WTC11 (cell line): ENCODE measurements around the gene SGSM2. TPM values are rescaled to one million over a fixed set of nuclear protein-coding genes. Genes with fewer than 3 reads are reported as not detected.

Source experiments
- ATAC-seq: fragments of 200-7000 bp; cut with Tn5 transposase; 2 replicates; pipeline ENCODE4 v1.10.0; 2021; ENCODE audit warnings: mild to moderate bottlenecking, moderate library complexity
- CTCF ChIA-PET: fragments of 300-600 bp; sonication (Branson Sonifier 250); formaldehyde crosslinking; loops from one replicate; lab custom pipeline; 2021; ENCODE audit warnings: antibody characterized with exemption; lab: Charles Lee
- POLR2A ChIA-PET: fragments of 350-600 bp; sonication (Branson Sonifier 250); formaldehyde crosslinking; loops from one replicate; lab custom pipeline; 2021; ENCODE audit warnings: antibody characterized with exemption; lab: Charles Lee
- DNase-seq: peaks from one replicate; pipeline ENCODE4 v3.0.0; 2021; ENCODE audit warnings: low spot score
- H3K27ac Mint-ChIP-seq: 2 replicates; pipeline ENCODE4 v1.8.0; 2021; ENCODE audit warnings: mixed read lengths
- H3K27me3 Mint-ChIP-seq: 2 replicates; pipeline ENCODE4 v1.8.0; 2021; ENCODE audit warnings: low read depth, mild to moderate bottlenecking, moderate library complexity, mixed read lengths
- H3K36me3 Mint-ChIP-seq: 2 replicates; pipeline ENCODE4 v1.8.0; 2021; ENCODE audit warnings: mixed read lengths
- H3K4me1 Mint-ChIP-seq: 2 replicates; pipeline ENCODE4 v1.8.0; 2022; ENCODE audit warnings: mixed read lengths
- H3K4me3 Mint-ChIP-seq: 2 replicates; pipeline ENCODE4 v1.8.0; 2021; ENCODE audit warnings: mild to moderate bottlenecking, moderate library complexity, mixed read lengths
- H3K9me3 Mint-ChIP-seq: 2 replicates; pipeline ENCODE4 v1.8.0; 2021; ENCODE audit warnings: mixed read lengths
- AFF4 ChIP-seq: sonication (generic); formaldehyde crosslinking; IDR thresholded peaks from 2 replicates; pipeline ENCODE4 v1.8.1; 2023; ENCODE audit warnings: mild to moderate bottlenecking, missing genetic modification reagents, borderline replicate concordance
- ETV6 ChIP-seq: sonication (generic); formaldehyde crosslinking; IDR thresholded peaks from 2 replicates; pipeline ENCODE4 v1.8.1; 2022; ENCODE audit warnings: mild to moderate bottlenecking, missing genetic modification reagents
- FOXK1 ChIP-seq: sonication (generic); formaldehyde crosslinking; IDR thresholded peaks from 2 replicates; pipeline ENCODE4 v1.8.0; 2022; ENCODE audit warnings: mild to moderate bottlenecking, moderate library complexity, missing genetic modification reagents
- HMGA2 ChIP-seq: fragments of 250-450 bp; sonication (Bioruptor Pico); IDR thresholded peaks from 2 replicates; pipeline ENCODE4 v1.4.0; 2021; ENCODE audit warnings: mild to moderate bottlenecking, moderate library complexity
- HMGXB4 ChIP-seq: sonication (generic); formaldehyde crosslinking; IDR thresholded peaks from 2 replicates; pipeline ENCODE4 v1.8.1; 2023; ENCODE audit warnings: mild to moderate bottlenecking, moderate library complexity, missing genetic modification reagents
- JUN ChIP-seq: sonication (generic); formaldehyde crosslinking; IDR thresholded peaks from 2 replicates; pipeline ENCODE4 v1.8.0; 2023; ENCODE audit warnings: mild to moderate bottlenecking, missing genetic modification reagents
- MAX ChIP-seq: sonication (generic); formaldehyde crosslinking; IDR thresholded peaks from 2 replicates; pipeline ENCODE4 v1.8.0; 2022; ENCODE audit warnings: mild to moderate bottlenecking, missing genetic modification reagents
- NR1H2 ChIP-seq: sonication (generic); formaldehyde crosslinking; IDR thresholded peaks from 2 replicates; pipeline ENCODE4 v1.9.0; 2021; ENCODE audit warnings: mild to moderate bottlenecking, moderate library complexity, missing genetic modification reagents
- PREB ChIP-seq: sonication (generic); formaldehyde crosslinking; IDR thresholded peaks from 2 replicates; pipeline ENCODE4 v1.8.1; 2022; ENCODE audit warnings: mild to moderate bottlenecking, missing genetic modification reagents, moderate library complexity, borderline replicate concordance
- SMAD4 ChIP-seq: sonication (generic); formaldehyde crosslinking; IDR thresholded peaks from 2 replicates; pipeline ENCODE4 v1.8.0; 2022; ENCODE audit warnings: mild to moderate bottlenecking, missing genetic modification reagents
- SP1 ChIP-seq: sonication (generic); formaldehyde crosslinking; conservative IDR thresholded peaks from 2 replicates; pipeline ENCODE4 v1.8.1; 2022; ENCODE audit warnings: missing genetic modification reagents
- STAT6 ChIP-seq: sonication (generic); formaldehyde crosslinking; conservative IDR thresholded peaks from 2 replicates; pipeline ENCODE4 v1.8.1; 2023; ENCODE audit warnings: mild to moderate bottlenecking, low read depth, missing genetic modification reagents, moderate library complexity
- USF2 ChIP-seq: sonication (generic); formaldehyde crosslinking; IDR thresholded peaks from 2 replicates; pipeline ENCODE4 v1.8.1; 2023; ENCODE audit warnings: mild to moderate bottlenecking, missing genetic modification reagents, moderate library complexity
- ZBTB21 ChIP-seq: sonication (generic); formaldehyde crosslinking; IDR thresholded peaks from 2 replicates; pipeline ENCODE4 v1.8.1; 2023; ENCODE audit warnings: mild to moderate bottlenecking, missing genetic modification reagents, borderline replicate concordance
- ZNF281 ChIP-seq: sonication (generic); formaldehyde crosslinking; IDR thresholded peaks from 2 replicates; pipeline ENCODE4 v1.8.0; 2023; ENCODE audit warnings: mild to moderate bottlenecking, missing genetic modification reagents
- total RNA-seq: library from RNA; stranded (reverse); gene quantifications from 3 replicates; pipeline ENCODE4 v1.2.3, GENCODE V29; 2021

The SGSM2 gene
- total RNA-seq, 1 experiment from 2014 or later = 50.3 TPM

GRCh38 chr17:2392252-2393173, 55.2 kb downstream of the SGSM2 start (continued):
- TF ChIP-seq PREB (CRISPR knock-in tag) (no peak), JUN (CRISPR knock-in tag) (no peak)

GRCh38 chr17:2393174-2393953, 56.1 kb downstream of the SGSM2 start:
- ChIA-PET CTCF (interaction anchor here (0.6 to 5.2 kb wide), 14 partner anchors 8 to 745 kb away, joined by 3 to 84 read pairs (median 4); partner anchors contain the start of gene TSR1), POLR2A (interaction anchor here (0.6 to 2.2 kb wide), 7 partner anchors 9 to 294 kb away, joined by 3 to 13 read pairs (median 3); no protein-coding TSS in a partner anchor)
- ATAC-seq (peak; percentile 27), DNase-seq (peak; percentile 83)
- H3K27ac Mint-ChIP-seq = no peak overlapping the region
- H3K36me3 Mint-ChIP-seq = no peaks in the 10 kb centered on the region
- H3K27me3 Mint-ChIP-seq = no peaks in the 10 kb centered on the region
- H3K4me1 Mint-ChIP-seq = peaks cover 50% of the 10 kb centered on the region
- no peaks in the 10 kb centered on the region for H3K9me3 Mint-ChIP-seq
- H3K4me3 Mint-ChIP-seq = peak overlapping the region; percentile 67
- TF ChIP-seq SP1 (CRISPR knock-in tag) = peak; percentile 58
- TF ChIP-seq AFF4 (CRISPR knock-in tag) = no peak
- peak; percentile 48; the same call in 1 of the 2 replicates for TF ChIP-seq ETV6 (CRISPR knock-in tag)
- TF ChIP-seq ZNF281 (CRISPR knock-in tag) = peak; percentile 82; the same call in 1 of the 2 replicates
- no peak for TF ChIP-seq NR1H2
- no peak for TF ChIP-seq SMAD4 (CRISPR knock-in tag)
- peak; percentile 74 for TF ChIP-seq FOXK1
- TF ChIP-seq USF2 = peak; percentile 74
- peak; percentile 73; the same call in 1 of the 2 replicates for TF ChIP-seq MAX (CRISPR knock-in tag)
- no peak for TF ChIP-seq STAT6 (CRISPR knock-in tag)
- no peak; the same call in 1 of the 2 replicates for TF ChIP-seq ZBTB21
- TF ChIP-seq HMGXB4 (CRISPR knock-in tag) = 0 out of 2 replicates have a peak, but pooled peaks have one; percentile 20
- 0 out of 2 replicates have a peak, but pooled peaks have one; percentile 22 for TF ChIP-seq HMGA2 (CRISPR knock-in tag)
